K562 (cell line): Measurements from ENCODE around the gene SHISAL2A. TPM values are rescaled to one million over a fixed set of nuclear protein-coding genes. Genes with fewer than 3 reads are reported as not detected.
A peak's percentile ranks its signal among the peaks of the same experiment; 100 is the strongest.

Experiments
- ATAC-seq: fragments of 200-7000 bp; cut with Tn5 transposase; 3 replicates; pipeline ENCODE4 v1.9.1; 2020; ENCODE audit warnings: moderate library complexity
- BruUV-seq: library from RNA; stranded (reverse); fragments of 400-500 nt; replicated peaks from 2 replicates; lab custom pipeline; 2021; lab: Mats Ljungman, UMichigan
- CTCF ChIA-PET: fragments of 300-600 bp; formaldehyde crosslinking; extraction: SDS; loops from one replicate; lab custom pipeline; 2021; ENCODE audit warnings: low intra/inter-chr PET ratio; lab: Yijun Ruan, JAX
- POLR2A ChIA-PET: fragments of 300-600, 350-650 bp; sonication (Branson Sonifier 250); formaldehyde crosslinking; extraction: SDS; loops from one replicate; lab custom pipeline; 2021; ENCODE audit warnings: antibody characterized with exemption, inconsistent platforms; lab: Yijun Ruan, JAX
- DNase-seq, 4 experiments: peaks; one replicate each; pipeline versions ENCODE4 v3.0.0 to v3.0.0-alpha.2; 2011 to 2018; ENCODE audit warnings: low spot score in 3 of 4, mixed read lengths in 3 of 4; ENCODE audit errors: extremely low read depth in 1 of 4
- FAIRE-seq: peaks from 2 replicates; lab custom pipeline; 2011; peaks lifted over from hg19 to GRCh38; lab: Jason Lieb, UNC
- H2AFZ ChIP-seq: 2 replicates; pipeline ENCODE4 v1.6.0; 2011; ENCODE audit warnings: low read depth, low read length, control low read depth, inconsistent platforms
- H3K27ac ChIP-seq: fragments of 200-600 bp; 3 replicates; pipeline ENCODE4 v1.8.0; 2011; ENCODE audit warnings: low read depth, mild to moderate bottlenecking, control low read depth, inconsistent platforms, low read length, moderate library complexity, mixed read lengths; ENCODE audit errors: extremely low read depth
- H3K27me3 ChIP-seq, 2 experiments: fragments of 300-600 bp in 1 of 2; 2 replicates in 1 of 2; 3 replicates in 1 of 2; pipeline versions ENCODE4 v1.6.0 to v1.8.0; 2011; ENCODE audit warnings: inconsistent platforms in 2 of 2, low read length in 2 of 2, mild to moderate bottlenecking in 1 of 2, mixed read lengths in 1 of 2, moderate library complexity in 1 of 2; ENCODE audit not compliant: control insufficient read depth in 2 of 2, insufficient read depth in 2 of 2
- H3K36me3 ChIP-seq: fragments of 300-600 bp; 3 replicates; pipeline ENCODE4 v1.8.0; 2011; ENCODE audit warnings: mild to moderate bottlenecking, low read length, inconsistent platforms; ENCODE audit not compliant: control insufficient read depth, insufficient read depth
- H3K4me1 ChIP-seq, 2 experiments: fragments of 200-600 bp in 1 of 2; replicated peaks in 1 of 2; 2 replicates in 1 of 2; 3 replicates in 1 of 2; pipeline versions ENCODE4 v1.5.1 to v1.8.0; 2011; ENCODE audit warnings: inconsistent platforms in 2 of 2, low read length in 2 of 2, mild to moderate bottlenecking in 1 of 2, mixed read lengths in 1 of 2, moderate library complexity in 1 of 2; ENCODE audit not compliant: control insufficient read depth in 2 of 2, insufficient read depth in 2 of 2
- H3K4me2 ChIP-seq: 2 replicates; pipeline ENCODE4 v1.6.1; 2011; ENCODE audit warnings: low read length, control low read depth, inconsistent platforms, mixed read lengths; ENCODE audit not compliant: insufficient read depth
- H3K4me3 ChIP-seq: fragments of 200-600 bp; sonication (generic), shearing (Covaris generic); 2 replicates; pipeline ENCODE4 v1.5.1; 2016; ENCODE audit warnings: control low read depth, inconsistent platforms
- H3K79me2 ChIP-seq: fragments of 200-600 bp; 3 replicates; pipeline ENCODE4 v1.8.0; 2011; ENCODE audit warnings: low read length, inconsistent platforms; ENCODE audit not compliant: control insufficient read depth, insufficient read depth
- H3K9ac ChIP-seq, 2 experiments: 2 replicates each; pipeline versions ENCODE4 v1.6.0 to v1.6.1; 2011; ENCODE audit warnings: low read depth in 2 of 2, low read length in 2 of 2, control low read depth in 1 of 2, inconsistent platforms in 1 of 2, mild to moderate bottlenecking in 1 of 2, mixed read lengths in 1 of 2; ENCODE audit not compliant: insufficient read depth in 1 of 2
- H3K9me1 ChIP-seq: one replicate; pipeline ENCODE4 v1.6.0; 2011; ENCODE audit warnings: inconsistent platforms, mild to moderate bottlenecking, low read length, moderate library complexity; ENCODE audit not compliant: control insufficient read depth, insufficient read depth
- H3K9me3 ChIP-seq: replicated peaks from 2 replicates; pipeline ENCODE4 v1.5.1; 2011; ENCODE audit warnings: low read depth, low read length, inconsistent platforms; ENCODE audit not compliant: control insufficient read depth, insufficient read depth
- H4K20me1 ChIP-seq: replicated peaks from 2 replicates; pipeline ENCODE4 v1.6.1; 2011; ENCODE audit warnings: low read length, inconsistent platforms, mixed read lengths; ENCODE audit not compliant: control insufficient read depth, insufficient read depth
- ARID1B ChIP-seq: fragments of 450-650 bp; IDR thresholded peaks from 2 replicates; pipeline ENCODE4 v1.6.1; 2016; ENCODE audit warnings: antibody characterized with exemption, mild to moderate bottlenecking, inconsistent platforms
- ATF3 ChIP-seq, 2 experiments: fragments of 450-650 bp in 1 of 2; sonication (generic) in 1 of 2; formaldehyde crosslinking in 1 of 2; IDR thresholded peaks in 1 of 2; conservative IDR thresholded peaks in 1 of 2; 2 replicates each; pipeline versions ENCODE4 v1.6.1 to v1.8.1; 2016 to 2023; ENCODE audit warnings: mild to moderate bottlenecking in 2 of 2, moderate library complexity in 2 of 2, inconsistent platforms in 1 of 2, missing genetic modification reagents in 1 of 2
- BHLHE40 ChIP-seq: IDR thresholded peaks from 2 replicates; pipeline ENCODE4 v1.6.1; 2011; ENCODE audit warnings: low read length, improper control_type of control experiment
- CTBP1 ChIP-seq: fragments of 450-650 bp; IDR thresholded peaks from 2 replicates; pipeline ENCODE4 v1.6.1; 2016; ENCODE audit warnings: borderline replicate concordance
- YY1 ChIP-seq, 3 experiments: IDR thresholded peaks; 2 replicates each; pipeline ENCODE4 v1.6.1; 2011; ENCODE audit warnings: low read length in 2 of 3, mild to moderate bottlenecking in 2 of 3, moderate library complexity in 2 of 3, borderline replicate concordance in 1 of 3, control low read depth in 1 of 3, low read depth in 1 of 3; ENCODE audit not compliant: insufficient read depth in 3 of 3, insufficient replicate concordance in 2 of 3, control insufficient read depth in 1 of 3, insufficient read length in 1 of 3; ENCODE audit errors: extremely low read depth in 1 of 3
- ZNF384 ChIP-seq: IDR thresholded peaks from 2 replicates; pipeline ENCODE4 v1.6.1; 2012; ENCODE audit warnings: low read depth, low read length, improper control_type of control experiment
- ZNF592 ChIP-seq: fragments of 450-650 bp; IDR thresholded peaks from 2 replicates; pipeline ENCODE4 v1.6.1; 2017; ENCODE audit warnings: antibody characterized with exemption, mild to moderate bottlenecking
- ZNF764 ChIP-seq: fragments of 250-450 bp; sonication (Bioruptor Pico); IDR thresholded peaks from 2 replicates; pipeline ENCODE4 v1.4.0; 2020; ENCODE audit warnings: low read depth, mild to moderate bottlenecking, moderate library complexity
- WGBS: fragments of 100-300 bp; shearing (Covaris generic); methylation state at CpG from one replicate; pipeline ENCODE4 v1.1.6; 2016; ENCODE audit warnings: low coverage, mixed read lengths; ENCODE audit not compliant: insufficient coverage; ENCODE audit errors: missing lambda C conversion rate; 5-methylcytosine and 5-hydroxymethylcytosine counted together
- in situ Hi-C: fragments of 300-500 bp; cut with MboI; formaldehyde crosslinking; loops from 4 replicates; pipeline ENCODE4 v1.15.0; 2018; ENCODE audit warnings: inconsistent platforms, mixed read lengths
- intact Hi-C: fragments of 100-400 bp; cut with micrococcal nuclease; formaldehyde crosslinking; loops from 2 replicates; pipeline ENCODE4 v1.14.2; 2022
- polyA plus RNA-seq, 8 experiments: library from polyadenylated mRNA; depleted of rRNA in 4 of 8; stranded (reverse) in 5 of 8; unstranded in 3 of 8; fragments of >200 nt; fragmentation: Nextera tagmentation in 2 of 8; fragmentation: Illumina TruSeq in 1 of 8; extraction: Ambion mirVana in 2 of 8; extraction: Trizol in 1 of 8; gene quantifications; 2 replicates each; pipeline versions ENCODE4 v1.2.1 to v1.2.3, GENCODE V29; 2011 to 2014; ENCODE audit warnings: inconsistent platforms in 1 of 8, missing spikeins in 1 of 8
- total RNA-seq, 7 experiments: library from RNA; depleted of rRNA in 6 of 7; stranded (reverse); fragments of >200 nt in 6 of 7; fragmentation: Illumina TruSeq in 2 of 7; extraction: Trizol in 2 of 7; gene quantifications; 2 replicates each; pipeline versions ENCODE4 v1.2.1 to v1.2.3, GENCODE V29; 2011 to 2021; ENCODE audit warnings: low replicate concordance in 1 of 7

Gene SHISAL2A
- total and polyA plus RNA-seq, 9 of the 15 experiments (the other 6 are each of a cell fraction or from before 2014, with no cell fraction given) = 0.11 TPM; not detected in 8

GRCh38 chr1:52614671-52615070 is 18.3 kb upstream of the SHISAL2A start:
- 50% methylated on average over 5 of the region's 5 CpGs for WGBS
- POLR2A ChIA-PET = interaction anchor here (0.6 to 2.5 kb wide), 6 partner anchors 9 to 35 kb away, joined by 3 to 13 read pairs (median 4); no protein-coding TSS in a partner anchor
- Histone ChIP-seq H3K27ac (no peak overlapping the region), H4K20me1 (no peaks in the 10 kb centered on the region), H3K9ac (no peak overlapping the region), H3K9me1 (no peaks in the 10 kb centered on the region), H3K79me2 (no peaks in the 10 kb centered on the region), H3K4me1 (peaks cover 28 to 36% of the 10 kb centered on the region in 2 experiments; a peak in 4 of 5 replicates), H3K27me3 (no peaks in the 10 kb centered on the region), H3K9me3 (no peaks in the 10 kb centered on the region), H3K4me3 (no peak overlapping the region), H2AFZ (no peak overlapping the region), H3K4me2 (no peak overlapping the region), H3K36me3 (no peaks in the 10 kb centered on the region)
- BruUV-seq = no TSS peak
- DNase-seq (no peak), FAIRE-seq (no peak), ATAC-seq (peak; percentile 10)
- CTCF ChIA-PET = no interaction called here
- intact Hi-C loops = no loop called here
- TF ChIP-seq ATF3 (IDR thresholded peaks at IDR 0.05) (no peak), ATF3 (CRISPR knock-in tag; conservative IDR thresholded peaks at IDR 0.05) (no peak), ZNF384 (peak; percentile 32; the same call in 1 of the 2 replicates), CTBP1 (no peak)
- in situ Hi-C loops = no loop called here

GRCh38 chr1:52615489-52616042 is 17.4 kb upstream of the SHISAL2A start:
- Histone ChIP-seq H3K27me3 (no peaks in the 10 kb centered on the region), H3K27ac (no peak overlapping the region), H2AFZ (peak overlapping the region; percentile 62), H3K79me2 (no peaks in the 10 kb centered on the region), H3K4me3 (no peak overlapping the region), H3K9me3 (no peaks in the 10 kb centered on the region), H3K4me1 (peaks cover 28 to 36% of the 10 kb centered on the region in 2 experiments; a peak in 4 of 5 replicates), H3K4me2 (no peak overlapping the region), H3K36me3 (no peaks in the 10 kb centered on the region), H3K9me1 (no peaks in the 10 kb centered on the region), H3K9ac (no peak overlapping the region), H4K20me1 (no peaks in the 10 kb centered on the region)
- ChIA-PET POLR2A (interaction anchor here (0.6 to 2.5 kb wide), 3 partner anchors 11 to 30 kb away, joined by 3 to 13 read pairs (median 4); no protein-coding TSS in a partner anchor), CTCF (no interaction called here)
- FAIRE-seq = no peak
- BruUV-seq = no TSS peak
- no peak for DNase-seq
- intact Hi-C loops = no loop called here
- in situ Hi-C loops = no loop called here
- 53% methylated on average over 5 of the region's 5 CpGs for WGBS
- no peak; the same call in 2 of the 3 replicates for ATAC-seq
- TF ChIP-seq YY1 (IDR thresholded peaks at IDR 0.05; ENCODE audit: borderline replicate concordance in 1 of 3, control insufficient read depth in 1 of 3, extremely low read depth in 1 of 3, insufficient read depth in 3 of 3, insufficient read length in 1 of 3, insufficient replicate concordance in 2 of 3, low read depth in 1 of 3, low read length in 2 of 3) (peak in 1 of 3 experiments; percentile 75), BHLHE40 (no peak), ARID1B (no peak), ZNF592 (peak; percentile 58; the same call in 1 of the 2 replicates), ZNF384 (peak; percentile 48), ZNF764 (CRISPR knock-in tag) (no peak)
